ENCODE results near the gene CCDC9B. TPM values are rescaled to one million over a fixed set of nuclear protein-coding genes. Genes with fewer than 3 reads are reported as not detected.

The CCDC9B gene
- total and polyA plus RNA-seq, 2 experiments from 2014 or later, result 19.6 to 33.1 TPM

- H3K36me3 ChIP-seq (ENCODE audit: low read depth), result peaks cover 9% of the 10 kb centered on the region
Measured at GRCh38 chr15:40382580-40383456, 42.1 kb upstream of the CCDC9B start, which contains the start of gene KNSTRN. Gene KNSTRN (plus strand): TSS chr15:40382721. CDS start chr15:40382836, 115 bp downstream.

GRCh38 chr15:40381818-40382529 is 41.2 kb upstream of the CCDC9B start:
- Histone ChIP-seq H3K9me2 (ENCODE audit: insufficient read depth) (no peaks in the 10 kb centered on the region), H3K27me3 (replicated peaks; ENCODE audit: insufficient read depth) (no peaks in the 10 kb centered on the region), H2AFZ (peak overlapping the region; percentile 99), H3K27ac (no peak overlapping the region), H3F3A (ENCODE audit: insufficient read depth) (peaks cover 10% of the 10 kb centered on the region), H3K4me1 (ENCODE audit: insufficient read depth) (peaks cover 28% of the 10 kb centered on the region), H3K9ac (no peak overlapping the region), H3K36me3 (ENCODE audit: low read depth) (peaks cover 7% of the 10 kb centered on the region), H3K9me3 (ENCODE audit: low read depth) (no peaks in the 10 kb centered on the region), H4K20me1 (ENCODE audit: insufficient read depth) (no peaks in the 10 kb centered on the region), H3K4me2 (ENCODE audit: unreplicated experiment) (no peak overlapping the region), H3K4me3 (no peak overlapping the region), H3K79me2 (ENCODE audit: insufficient read depth) (peaks cover 42% of the 10 kb centered on the region)
- WGBS, 2 experiments (ENCODE audit: low coverage in 1 of 2, low lambda C conversion rate in 2 of 2, missing lambda C conversion rate in 2 of 2), result 87 to 90% methylated on average over 11 of the region's 11 CpGs
- in situ Hi-C loops (cut with MboI), result no loop called here
- DNase-seq, result no peak
- TF ChIP-seq EZH2 (IDR thresholded peaks at IDR 0.05; ENCODE audit: insufficient read depth, poor library complexity, severe bottlenecking) (no peak), EZH2phosphoT487 (IDR thresholded peaks at IDR 0.05; ENCODE audit: insufficient read depth, low read depth) (no peak)

More at GRCh38 chr15:40382580-40383456, 42.1 kb upstream of the CCDC9B start, which contains the start of gene KNSTRN:
- peaks cover 42% of the 10 kb centered on the region for H3K79me2 ChIP-seq (ENCODE audit: insufficient read depth)
- no peaks in the 10 kb centered on the region for H4K20me1 ChIP-seq (ENCODE audit: insufficient read depth)
- WGBS, 2 experiments (ENCODE audit: low coverage in 1 of 2, low lambda C conversion rate in 2 of 2, missing lambda C conversion rate in 2 of 2), result 1 to 2% methylated on average over 57 of the region's 57 CpGs
- no peaks in the 10 kb centered on the region for H3K9me3 ChIP-seq (ENCODE audit: low read depth)
- peak within 1 kb of the TSS; percentile 95 for H3K4me3 ChIP-seq
- TF ChIP-seq EZH2 (IDR thresholded peaks at IDR 0.05; ENCODE audit: insufficient read depth, poor library complexity, severe bottlenecking), result no peak
- TF ChIP-seq EZH2phosphoT487 (IDR thresholded peaks at IDR 0.05; ENCODE audit: insufficient read depth, low read depth), result no peak
- peak within 1 kb of the TSS; percentile 99 for H2AFZ ChIP-seq
- peak within 1 kb of the TSS; percentile 97 for H3K4me2 ChIP-seq (ENCODE audit: unreplicated experiment)
- no peaks in the 10 kb centered on the region for H3K9me2 ChIP-seq (ENCODE audit: insufficient read depth)
- H3K4me1 ChIP-seq (ENCODE audit: insufficient read depth), result peaks cover 28% of the 10 kb centered on the region
- in situ Hi-C loops (cut with MboI), result no loop called here
- peak within 1 kb of the TSS; percentile 94 for H3K9ac ChIP-seq
- DNase-seq, result peak; percentile 96
- H3F3A ChIP-seq (ENCODE audit: insufficient read depth), result peaks cover 10% of the 10 kb centered on the region
- H3K27ac ChIP-seq, result peak within 1 kb of the TSS; percentile 40
- no peaks in the 10 kb centered on the region for H3K27me3 ChIP-seq (replicated peaks; ENCODE audit: insufficient read depth)

GRCh38 chr15:40380636-40381035 is 39.9 kb upstream of the CCDC9B start:
- Histone ChIP-seq H3K9me2 (ENCODE audit: insufficient read depth) (no peaks in the 10 kb centered on the region), H3K27ac (peak overlapping the region; percentile 71), H3K4me3 (no peak overlapping the region), H3K27me3 (replicated peaks; ENCODE audit: insufficient read depth) (no peaks in the 10 kb centered on the region), H3K4me1 (ENCODE audit: insufficient read depth) (peaks cover 28% of the 10 kb centered on the region), H3F3A (ENCODE audit: insufficient read depth) (peaks cover 10% of the 10 kb centered on the region), H3K36me3 (ENCODE audit: low read depth) (no peaks in the 10 kb centered on the region), H2AFZ (peak overlapping the region; percentile 49; the same call in 1 of the 2 replicates), H3K79me2 (ENCODE audit: insufficient read depth) (peaks cover 29% of the 10 kb centered on the region), H3K9ac (no peak overlapping the region), H3K9me3 (ENCODE audit: low read depth) (no peaks in the 10 kb centered on the region), H4K20me1 (ENCODE audit: insufficient read depth) (no peaks in the 10 kb centered on the region), H3K4me2 (ENCODE audit: unreplicated experiment) (peak overlapping the region; percentile 69)
- in situ Hi-C loops (cut with MboI), result no loop called here
- no peak for DNase-seq
- TF ChIP-seq EZH2phosphoT487 (IDR thresholded peaks at IDR 0.05; ENCODE audit: insufficient read depth, low read depth), result no peak
- TF ChIP-seq EZH2 (IDR thresholded peaks at IDR 0.05; ENCODE audit: insufficient read depth, poor library complexity, severe bottlenecking), result no peak
- WGBS, 2 experiments (ENCODE audit: low coverage in 1 of 2, low lambda C conversion rate in 2 of 2, missing lambda C conversion rate in 2 of 2), result 89 to 96% methylated on average over 9 to 10 of the region's 10 CpGs

- Histone ChIP-seq H3K27me3 (replicated peaks; ENCODE audit: insufficient read depth) (no peaks in the 10 kb centered on the region), H3F3A (ENCODE audit: insufficient read depth) (peaks cover 10% of the 10 kb centered on the region), H3K36me3 (ENCODE audit: low read depth) (no peaks in the 10 kb centered on the region), H3K9me2 (ENCODE audit: insufficient read depth) (no peaks in the 10 kb centered on the region), H3K9ac (no peak overlapping the region), H2AFZ (peak overlapping the region; percentile 49), H3K4me3 (no peak overlapping the region), H3K4me2 (ENCODE audit: unreplicated experiment) (peak overlapping the region; percentile 69), H3K4me1 (ENCODE audit: insufficient read depth) (peaks cover 28% of the 10 kb centered on the region), H3K9me3 (ENCODE audit: low read depth) (no peaks in the 10 kb centered on the region), H3K79me2 (ENCODE audit: insufficient read depth) (peaks cover 21% of the 10 kb centered on the region), H4K20me1 (ENCODE audit: insufficient read depth) (no peaks in the 10 kb centered on the region), H3K27ac (peak overlapping the region; percentile 71)
- in situ Hi-C loops (cut with MboI), result no loop called here
- DNase-seq, result peak; percentile 98
- 2 to 4% methylated on average over 4 of the region's 4 CpGs for WGBS, 2 experiments (ENCODE audit: low coverage in 1 of 2, low lambda C conversion rate in 2 of 2, missing lambda C conversion rate in 2 of 2)
- no peak for TF ChIP-seq EZH2 (IDR thresholded peaks at IDR 0.05; ENCODE audit: insufficient read depth, poor library complexity, severe bottlenecking)
- no peak for TF ChIP-seq EZH2phosphoT487 (IDR thresholded peaks at IDR 0.05; ENCODE audit: insufficient read depth, low read depth)
Measured at GRCh38 chr15:40379853-40380252, 39.1 kb upstream of the CCDC9B start.

Measured in GM23248 (cell line).